ENCODE data around the gene PIP4K2C.

DNA sequence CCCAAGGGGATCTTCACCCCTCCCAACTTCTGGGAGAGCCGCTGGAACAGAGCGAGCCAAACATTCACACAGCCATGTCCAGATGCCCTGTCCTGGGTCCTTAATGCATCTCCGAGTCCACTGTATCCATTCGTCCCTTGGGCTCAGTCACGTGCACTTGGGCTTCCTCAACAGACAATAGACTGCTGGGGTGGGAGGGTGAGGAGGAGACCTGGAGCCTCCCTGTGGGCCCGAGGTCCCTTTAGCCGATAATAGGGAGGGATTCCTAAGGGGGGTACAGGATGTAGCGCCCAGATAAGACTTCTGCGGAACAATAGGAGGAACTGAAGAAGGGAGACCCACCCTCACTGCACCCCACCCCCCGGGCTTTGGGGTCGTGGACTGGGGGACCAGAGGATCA is 26.9 kb downstream of the PIP4K2C start:
- TF ChIP-seq, protein P1, sequence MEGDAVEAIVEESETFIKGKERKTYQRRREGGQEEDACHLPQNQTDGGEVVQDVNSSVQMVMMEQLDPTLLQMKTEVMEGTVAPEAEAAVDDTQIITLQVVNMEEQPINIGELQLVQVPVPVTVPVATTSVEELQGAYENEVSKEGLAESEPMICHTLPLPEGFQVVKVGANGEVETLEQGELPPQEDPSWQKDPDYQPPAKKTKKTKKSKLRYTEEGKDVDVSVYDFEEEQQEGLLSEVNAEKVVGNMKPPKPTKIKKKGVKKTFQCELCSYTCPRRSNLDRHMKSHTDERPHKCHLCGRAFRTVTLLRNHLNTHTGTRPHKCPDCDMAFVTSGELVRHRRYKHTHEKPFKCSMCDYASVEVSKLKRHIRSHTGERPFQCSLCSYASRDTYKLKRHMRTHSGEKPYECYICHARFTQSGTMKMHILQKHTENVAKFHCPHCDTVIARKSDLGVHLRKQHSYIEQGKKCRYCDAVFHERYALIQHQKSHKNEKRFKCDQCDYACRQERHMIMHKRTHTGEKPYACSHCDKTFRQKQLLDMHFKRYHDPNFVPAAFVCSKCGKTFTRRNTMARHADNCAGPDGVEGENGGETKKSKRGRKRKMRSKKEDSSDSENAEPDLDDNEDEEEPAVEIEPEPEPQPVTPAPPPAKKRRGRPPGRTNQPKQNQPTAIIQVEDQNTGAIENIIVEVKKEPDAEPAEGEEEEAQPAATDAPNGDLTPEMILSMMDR (conservative IDR thresholded peaks at IDR 0.05) = no peak
- TF ChIP-seq EZH2 (IDR thresholded peaks at IDR 0.05; ENCODE audit: low read depth) = no peak

All from PC-9 (cell line).